Hepatocyte (in vitro differentiated cells): ENCODE results near the gene ZNF787. TPM values are rescaled to one million over a fixed set of nuclear protein-coding genes. Genes with fewer than 3 reads are reported as not detected.

Experiments used
- DNase-seq: peaks from one replicate; pipeline ENCODE4 v3.0.0-alpha.2; 2016; ENCODE audit warnings: low spot score
- H2AFZ ChIP-seq: fragments of 200-600 bp; sonication (generic); 2 replicates; pipeline ENCODE4 v1.6.0; 2016; ENCODE audit warnings: antibody characterized with exemption, mild to moderate bottlenecking
- H3K27ac ChIP-seq: fragments of 200-600 bp; sonication (generic); 2 replicates; pipeline ENCODE4 v1.5.1; 2016; ENCODE audit warnings: mild to moderate bottlenecking
- H3K27me3 ChIP-seq: fragments of 200-600 bp; sonication (generic); 2 replicates; pipeline ENCODE4 v1.6.1; 2016
- H3K36me3 ChIP-seq: fragments of 200-600 bp; sonication (generic); replicated peaks from 2 replicates; pipeline ENCODE4 v1.5.1; 2016; ENCODE audit warnings: low read depth; ENCODE audit not compliant: insufficient read depth
- H3K4me1 ChIP-seq: fragments of 200-600 bp; sonication (generic); 2 replicates; pipeline ENCODE4 v1.5.1; 2016; ENCODE audit warnings: mild to moderate bottlenecking, moderate library complexity; ENCODE audit not compliant: insufficient read depth
- H3K4me2 ChIP-seq: fragments of 200-600 bp; sonication (generic); 2 replicates; pipeline ENCODE4 v1.6.0; 2016
- H3K4me3 ChIP-seq: fragments of 200-600 bp; sonication (generic); 2 replicates; pipeline ENCODE4 v1.5.1; 2016; ENCODE audit warnings: mild to moderate bottlenecking
- H3K79me2 ChIP-seq: fragments of 200-600 bp; sonication (generic); 2 replicates; pipeline ENCODE4 v1.6.0; 2017; ENCODE audit warnings: mild to moderate bottlenecking
- H3K9me2 ChIP-seq: fragments of 200-600 bp; sonication (generic); replicated peaks from 2 replicates; pipeline ENCODE4 v1.6.0; 2017; ENCODE audit warnings: mild to moderate bottlenecking; ENCODE audit not compliant: insufficient read depth
- H3K9me3 ChIP-seq: fragments of 200-600 bp; sonication (generic); 2 replicates; pipeline ENCODE4 v1.5.1; 2016; ENCODE audit warnings: low read depth, mild to moderate bottlenecking
- H4K20me1 ChIP-seq: fragments of 200-600 bp; sonication (generic); 2 replicates; pipeline ENCODE4 v1.6.0; 2016; ENCODE audit warnings: mild to moderate bottlenecking; ENCODE audit not compliant: insufficient read depth, poor library complexity, severe bottlenecking
- CTCF ChIP-seq: fragments of 200-600 bp; sonication (generic); IDR thresholded peaks from 2 replicates; pipeline ENCODE4 v1.5.1; 2016; ENCODE audit warnings: antibody characterized with exemption, mild to moderate bottlenecking; ENCODE audit not compliant: poor library complexity
- EZH2 ChIP-seq: fragments of 200-600 bp; sonication (generic); IDR thresholded peaks from 2 replicates; pipeline ENCODE4 v1.6.1; 2016; ENCODE audit warnings: antibody characterized with exemption, mild to moderate bottlenecking, borderline replicate concordance
- EZH2phosphoT487 ChIP-seq: fragments of 200-600 bp; sonication (generic); IDR thresholded peaks from one replicate; pipeline ENCODE4 v1.6.1; 2018; ENCODE audit warnings: antibody characterized with exemption, mild to moderate bottlenecking, low read depth, moderate library complexity; ENCODE audit not compliant: unreplicated experiment, severe bottlenecking
- WGBS: methylation state at CpG from one replicate; pipeline ENCODE4 v1.1.6; 2016; ENCODE audit warnings: low lambda C conversion rate; ENCODE audit errors: missing lambda C conversion rate; 5-methylcytosine and 5-hydroxymethylcytosine counted together
- polyA plus RNA-seq: library from polyadenylated mRNA; unstranded; fragments of >200 nt; fragmentation: Nextera tagmentation; extraction: Ambion mirVana; gene quantifications from 2 replicates; pipeline ENCODE4 v1.2.1, GENCODE V29; 2016
- total RNA-seq: library from RNA; depleted of rRNA; stranded (reverse); fragments of >200 nt; gene quantifications from 2 replicates; pipeline ENCODE4 v1.2.3, GENCODE V29; 2014

Gene ZNF787
- total and polyA plus RNA-seq, 2 experiments from 2014 or later: 23.5 to 24.9 TPM

GRCh38 chr19:56138069-56138468 lies 17.0 kb upstream of the ZNF787 start:
- Histone ChIP-seq H3K79me2 (peaks cover 6% of the 10 kb centered on the region), H4K20me1 (no peaks in the 10 kb centered on the region), H3K27ac (no peak overlapping the region), H3K4me1 (peaks cover 17% of the 10 kb centered on the region), H3K9me3 (no peaks in the 10 kb centered on the region), H3K4me2 (no peak overlapping the region), H3K4me3 (no peak overlapping the region), H3K36me3 (no peaks in the 10 kb centered on the region), H3K9me2 (no peaks in the 10 kb centered on the region), H2AFZ (no peak overlapping the region), H3K27me3 (no peaks in the 10 kb centered on the region)
- TF ChIP-seq EZH2phosphoT487 (no peak), CTCF (no peak), EZH2 (no peak)
- no peak for DNase-seq
- 81% methylated on average over 3 of the region's 3 CpGs for WGBS

DNA sequence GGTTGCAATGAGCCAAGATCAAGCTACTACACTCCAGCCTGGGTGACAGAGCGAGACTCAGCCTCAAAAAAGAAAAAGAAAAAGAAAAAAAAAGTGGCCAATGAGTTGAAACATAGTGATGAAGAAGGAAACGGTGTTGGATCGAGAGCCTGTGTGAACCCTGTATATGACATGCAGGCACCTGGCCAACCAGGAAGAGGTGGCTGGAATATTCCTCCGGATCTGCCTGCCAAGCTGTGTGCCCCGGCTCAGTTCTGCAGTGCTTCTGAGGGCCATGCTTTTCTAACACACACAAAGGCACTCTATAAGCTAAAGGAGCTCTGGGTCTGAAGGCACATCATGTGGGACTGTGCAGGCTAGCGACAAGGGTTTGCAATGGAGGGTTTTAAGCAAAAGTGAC lies 16.3 kb upstream of the ZNF787 start:
- H4K20me1 ChIP-seq: no peaks in the 10 kb centered on the region
- no peaks in the 10 kb centered on the region for H3K36me3 ChIP-seq
- no peaks in the 10 kb centered on the region for H3K9me2 ChIP-seq
- TF ChIP-seq EZH2 (no peak), CTCF (no peak), EZH2phosphoT487 (no peak)
- no peaks in the 10 kb centered on the region for H3K79me2 ChIP-seq
- H3K27me3 ChIP-seq: no peaks in the 10 kb centered on the region
- WGBS: 92% methylated on average over 6 of the region's 6 CpGs
- no peak overlapping the region for H3K4me2 ChIP-seq
- H3K27ac ChIP-seq: no peak overlapping the region
- H2AFZ ChIP-seq: no peak overlapping the region
- H3K4me3 ChIP-seq: no peak overlapping the region
- no peaks in the 10 kb centered on the region for H3K9me3 ChIP-seq
- peaks cover 15% of the 10 kb centered on the region for H3K4me1 ChIP-seq
- no peak for DNase-seq

DNA sequence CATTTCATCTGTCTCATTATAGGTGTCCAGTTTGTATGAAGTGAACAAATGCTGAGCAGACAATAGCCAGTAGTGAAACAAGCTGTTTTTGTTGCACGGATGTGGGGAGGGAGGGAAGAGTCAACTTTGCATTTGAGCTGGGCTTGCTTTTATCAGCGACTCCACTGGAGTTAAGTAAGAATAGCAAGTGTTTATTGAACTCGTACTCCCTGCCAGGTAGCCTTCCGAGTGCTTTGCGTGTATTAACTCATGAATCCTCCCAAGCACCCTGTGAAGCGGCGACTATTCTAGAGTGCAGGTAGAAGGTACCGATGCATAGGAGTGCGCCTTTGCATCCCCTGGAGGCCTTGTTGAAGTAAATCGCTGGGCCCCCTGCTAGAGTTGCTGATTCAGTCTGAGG lies 15.3 kb upstream of the ZNF787 start:
- no peak for TF ChIP-seq EZH2
- no peak for TF ChIP-seq EZH2phosphoT487
- no peak for TF ChIP-seq CTCF
- Histone ChIP-seq H4K20me1 (no peaks in the 10 kb centered on the region), H2AFZ (no peak overlapping the region), H3K4me3 (no peak overlapping the region), H3K36me3 (no peaks in the 10 kb centered on the region), H3K4me2 (no peak overlapping the region), H3K27me3 (no peaks in the 10 kb centered on the region), H3K9me2 (no peaks in the 10 kb centered on the region), H3K4me1 (peaks cover 15% of the 10 kb centered on the region), H3K27ac (no peak overlapping the region), H3K9me3 (no peaks in the 10 kb centered on the region), H3K79me2 (no peaks in the 10 kb centered on the region)
- WGBS: 43% methylated on average over 10 of the region's 10 CpGs
- no peak for DNase-seq

- Histone ChIP-seq H3K9me3 (no peaks in the 10 kb centered on the region), H3K4me2 (no peak overlapping the region), H3K27me3 (no peaks in the 10 kb centered on the region), H3K79me2 (no peaks in the 10 kb centered on the region), H4K20me1 (no peaks in the 10 kb centered on the region), H3K4me1 (peaks cover 9% of the 10 kb centered on the region), H3K9me2 (no peaks in the 10 kb centered on the region), H3K36me3 (no peaks in the 10 kb centered on the region), H2AFZ (no peak overlapping the region), H3K27ac (no peak overlapping the region), H3K4me3 (no peak overlapping the region)
- 74% methylated on average over 5 of the region's 5 CpGs for WGBS
- TF ChIP-seq EZH2phosphoT487: no peak
- no peak for TF ChIP-seq CTCF
- no peak for TF ChIP-seq EZH2
- DNase-seq: no peak
Observed at GRCh38 chr19:56134654-56134921, 13.5 kb upstream of the ZNF787 start.
